Measurements from ENCODE around the gene FAM168A. TPM values are rescaled to one million over a fixed set of nuclear protein-coding genes. Genes with fewer than 3 reads are reported as not detected.

FAM168A gene
- total RNA-seq, 3 donors from 2014 or later (not counting 1 experiment from before 2014, with no cell fraction given): 27.4 to 39.8 (median 30.4) TPM

GRCh38 chr11:73532310-73532709 is 65.6 kb downstream of the FAM168A start:
- TF ChIP-seq CTCF (IDR thresholded peaks at IDR 0.05): no peak
- no peak overlapping the region for H3K27ac ChIP-seq (ENCODE audit: low read length)
- no peaks in the 10 kb centered on the region for H3K9me3 Mint-ChIP-seq
- WGBS (ENCODE audit: insufficient coverage): 100% methylated on average over 1 of the region's 1 CpG
- no peaks in the 10 kb centered on the region for H3K9me3 ChIP-seq (ENCODE audit: control insufficient read depth, insufficient read depth, low read length)
- no peaks in the 10 kb centered on the region for H3K27me3 ChIP-seq (ENCODE audit: control insufficient read depth, insufficient read depth, low read length)
- intact Hi-C loops (cut with micrococcal nuclease): no loop called here
- peaks cover 31% of the 10 kb centered on the region in 2 donors for H3K4me1 Mint-ChIP-seq
- H3K36me3 Mint-ChIP-seq: no peaks in the 10 kb centered on the region
- no peaks in the 10 kb centered on the region for H3K36me3 ChIP-seq (ENCODE audit: control insufficient read depth, insufficient read depth, low read length)
- no peak overlapping the region for H3K4me3 ChIP-seq (ENCODE audit: low read length)
- DNase-seq (no peak), ATAC-seq (no peak)
- no peak overlapping the region for H3K4me3 Mint-ChIP-seq
- no peak overlapping the region for H3K27ac Mint-ChIP-seq
- peaks cover 2% of the 10 kb centered on the region for H3K4me1 ChIP-seq (ENCODE audit: control insufficient read depth, insufficient read depth, low read length)
- no peaks in the 10 kb centered on the region for H3K27me3 Mint-ChIP-seq (ENCODE audit: low read depth in 2 of 2)

GRCh38 chr11:73531386-73531785 is 66.5 kb downstream of the FAM168A start:
- Mint-ChIP-seq H3K4me1 (peaks cover 40 to 41% of the 10 kb centered on the region in 2 donors), H3K27me3 (ENCODE audit: low read depth in 2 of 2) (no peaks in the 10 kb centered on the region), H3K27ac (no peak overlapping the region), H3K4me3 (no peak overlapping the region), H3K36me3 (no peaks in the 10 kb centered on the region), H3K9me3 (no peaks in the 10 kb centered on the region)
- H3K4me3 ChIP-seq (ENCODE audit: low read length): no peak overlapping the region
- DNase-seq (no peak), ATAC-seq (peak in 1 of 3 donors; percentile 29)
- H3K27ac ChIP-seq (ENCODE audit: low read length): no peak overlapping the region
- TF ChIP-seq CTCF (IDR thresholded peaks at IDR 0.05): no peak
- H3K27me3 ChIP-seq (ENCODE audit: control insufficient read depth, insufficient read depth, low read length): no peaks in the 10 kb centered on the region
- no peaks in the 10 kb centered on the region for H3K36me3 ChIP-seq (ENCODE audit: control insufficient read depth, insufficient read depth, low read length)
- peaks cover 2% of the 10 kb centered on the region for H3K4me1 ChIP-seq (ENCODE audit: control insufficient read depth, insufficient read depth, low read length)
- WGBS (ENCODE audit: insufficient coverage): 79% methylated on average over 1 of the region's 1 CpG
- no peaks in the 10 kb centered on the region for H3K9me3 ChIP-seq (ENCODE audit: control insufficient read depth, insufficient read depth, low read length)
- intact Hi-C loops (cut with micrococcal nuclease): no loop called here

DNA sequence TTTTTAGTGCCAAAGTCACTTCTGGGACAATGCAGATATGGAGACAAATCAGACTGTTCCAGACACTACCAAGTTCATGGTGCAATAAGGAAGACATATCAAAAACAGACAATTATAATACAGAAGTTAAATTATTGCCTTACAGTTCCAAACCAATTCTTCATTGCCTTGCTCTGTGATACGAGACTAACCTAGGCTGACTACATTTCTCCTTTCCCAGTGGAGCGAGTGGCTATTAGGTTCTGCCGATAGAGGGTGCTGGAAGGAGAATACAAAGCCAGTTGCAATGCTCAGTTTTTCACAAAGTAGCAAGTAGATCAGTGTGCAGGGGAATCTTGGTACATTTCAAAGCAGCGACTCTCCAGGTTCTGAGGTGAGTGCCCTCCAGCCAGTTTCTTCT is 67.8 kb downstream of the FAM168A start:
- Mint-ChIP-seq H3K27ac (no peak overlapping the region), H3K27me3 (ENCODE audit: low read depth in 2 of 2) (no peaks in the 10 kb centered on the region), H3K9me3 (no peaks in the 10 kb centered on the region), H3K36me3 (no peaks in the 10 kb centered on the region), H3K4me1 (peaks cover 42 to 43% of the 10 kb centered on the region in 2 donors), H3K4me3 (no peak overlapping the region)
- DNase-seq (peak in 1 of 2 donors; percentile 21), ATAC-seq (no peak)
- Histone ChIP-seq H3K36me3 (ENCODE audit: control insufficient read depth, insufficient read depth, low read length) (no peaks in the 10 kb centered on the region), H3K27me3 (ENCODE audit: control insufficient read depth, insufficient read depth, low read length) (no peaks in the 10 kb centered on the region), H3K9me3 (ENCODE audit: control insufficient read depth, insufficient read depth, low read length) (no peaks in the 10 kb centered on the region), H3K27ac (ENCODE audit: low read length) (no peak overlapping the region), H3K4me3 (ENCODE audit: low read length) (no peak overlapping the region), H3K4me1 (ENCODE audit: control insufficient read depth, insufficient read depth, low read length) (peaks cover 2% of the 10 kb centered on the region)
- 85% methylated on average over 4 of the region's 4 CpGs for WGBS (ENCODE audit: insufficient coverage)
- TF ChIP-seq CTCF (IDR thresholded peaks at IDR 0.05): no peak
- intact Hi-C loops (cut with micrococcal nuclease): no loop called here

DNA sequence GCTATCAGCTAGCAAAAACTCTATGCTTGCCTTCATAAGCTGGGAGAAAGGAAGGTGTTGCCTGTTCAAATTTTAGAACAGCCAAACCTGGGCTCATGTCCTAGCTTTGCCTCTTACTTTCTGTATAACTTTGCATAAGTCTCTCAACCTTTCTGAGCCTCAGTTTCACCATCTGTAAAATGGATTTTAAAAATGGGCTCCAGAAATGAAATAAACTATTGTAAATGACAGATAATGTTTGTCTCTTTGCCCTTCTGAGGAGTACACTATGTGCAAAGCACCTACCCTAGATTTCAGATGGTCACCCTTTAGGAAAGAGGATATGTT is 68.7 kb downstream of the FAM168A start:
- no peaks in the 10 kb centered on the region for H3K27me3 Mint-ChIP-seq (ENCODE audit: low read depth in 2 of 2)
- H3K27me3 ChIP-seq (ENCODE audit: control insufficient read depth, insufficient read depth, low read length): no peaks in the 10 kb centered on the region
- no peaks in the 10 kb centered on the region for H3K9me3 ChIP-seq (ENCODE audit: control insufficient read depth, insufficient read depth, low read length)
- no peak overlapping the region for H3K4me3 Mint-ChIP-seq
- no peak for ATAC-seq
- TF ChIP-seq CTCF (IDR thresholded peaks at IDR 0.05): no peak
- no peak overlapping the region for H3K27ac ChIP-seq (ENCODE audit: low read length)
- no peaks in the 10 kb centered on the region for H3K36me3 Mint-ChIP-seq
- H3K4me1 ChIP-seq (ENCODE audit: control insufficient read depth, insufficient read depth, low read length): peaks cover 2% of the 10 kb centered on the region
- DNase-seq: no peak
- no peaks in the 10 kb centered on the region for H3K36me3 ChIP-seq (ENCODE audit: control insufficient read depth, insufficient read depth, low read length)
- intact Hi-C loops (cut with micrococcal nuclease): no loop called here
- H3K9me3 Mint-ChIP-seq: no peaks in the 10 kb centered on the region
- peak overlapping the region in 1 of 2 donors; percentile 62 for H3K27ac Mint-ChIP-seq
- H3K4me1 Mint-ChIP-seq: peaks cover 42 to 43% of the 10 kb centered on the region in 2 donors
- H3K4me3 ChIP-seq (ENCODE audit: low read length): no peak overlapping the region

Data from natural killer cell (primary cell).